ENCODE data around the gene RIPOR3.

DNA sequence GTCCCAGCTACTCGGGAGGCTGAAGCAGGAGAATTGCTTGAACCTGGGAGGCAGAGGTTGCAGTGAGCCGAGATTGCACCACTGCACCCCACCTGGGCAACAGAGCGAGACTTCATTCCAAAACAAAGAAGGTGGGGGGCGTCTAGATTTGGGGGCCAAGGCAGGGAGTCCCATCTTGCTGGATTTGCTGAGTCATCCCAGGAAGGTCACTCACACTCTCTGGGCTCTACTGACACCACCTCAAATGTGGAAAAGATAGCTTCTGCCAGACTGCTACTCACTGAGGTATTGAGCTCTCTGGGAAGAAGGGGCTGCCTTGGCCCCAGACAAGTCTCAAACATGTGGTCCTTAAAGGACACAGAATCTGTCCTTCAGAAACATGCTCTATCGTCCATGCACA is 74.3 kb downstream of the RIPOR3 start:
- TF ChIP-seq, protein P1, sequence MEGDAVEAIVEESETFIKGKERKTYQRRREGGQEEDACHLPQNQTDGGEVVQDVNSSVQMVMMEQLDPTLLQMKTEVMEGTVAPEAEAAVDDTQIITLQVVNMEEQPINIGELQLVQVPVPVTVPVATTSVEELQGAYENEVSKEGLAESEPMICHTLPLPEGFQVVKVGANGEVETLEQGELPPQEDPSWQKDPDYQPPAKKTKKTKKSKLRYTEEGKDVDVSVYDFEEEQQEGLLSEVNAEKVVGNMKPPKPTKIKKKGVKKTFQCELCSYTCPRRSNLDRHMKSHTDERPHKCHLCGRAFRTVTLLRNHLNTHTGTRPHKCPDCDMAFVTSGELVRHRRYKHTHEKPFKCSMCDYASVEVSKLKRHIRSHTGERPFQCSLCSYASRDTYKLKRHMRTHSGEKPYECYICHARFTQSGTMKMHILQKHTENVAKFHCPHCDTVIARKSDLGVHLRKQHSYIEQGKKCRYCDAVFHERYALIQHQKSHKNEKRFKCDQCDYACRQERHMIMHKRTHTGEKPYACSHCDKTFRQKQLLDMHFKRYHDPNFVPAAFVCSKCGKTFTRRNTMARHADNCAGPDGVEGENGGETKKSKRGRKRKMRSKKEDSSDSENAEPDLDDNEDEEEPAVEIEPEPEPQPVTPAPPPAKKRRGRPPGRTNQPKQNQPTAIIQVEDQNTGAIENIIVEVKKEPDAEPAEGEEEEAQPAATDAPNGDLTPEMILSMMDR (IDR thresholded peaks at IDR 0.05; ENCODE audit: low read depth, low read length) = no peak
- no peak for TF ChIP-seq EZH2phosphoT487 (IDR thresholded peaks at IDR 0.05; ENCODE audit: low read depth)

Measured in OCI-LY3 (cell line).